ENCODE data around the gene APBB2. TPM values are rescaled to one million over a fixed set of nuclear protein-coding genes. Genes with fewer than 3 reads are reported as not detected.

APBB2 gene
- total RNA-seq, 4 donors from 2014 or later = 32.4 to 133 (median 92.1) TPM

GRCh38 chr4:41221850-41222645 lies 7.7 kb upstream of the APBB2 start:
- H3K9me3 ChIP-seq = no peaks in the 10 kb centered on the region
- no peaks in the 10 kb centered on the region for H3K36me3 ChIP-seq
- peaks cover 0 to 4% of the 10 kb centered on the region in 2 donors for H3K27me3 ChIP-seq
- no peak for DNase-seq
- intact Hi-C loops (cut with DNase I; ENCODE audit: low total_unique reads) = no loop called here
- H3K4me3 ChIP-seq = no peak overlapping the region
- H3K4me1 ChIP-seq = no peaks in the 10 kb centered on the region
- H3K27ac ChIP-seq = no peak overlapping the region
- TF ChIP-seq CTCF (IDR thresholded peaks at IDR 0.05) (no peak), POLR2A (IDR thresholded peaks at IDR 0.05) (no peak)

- no peak overlapping the region for H3K27ac ChIP-seq
- no peaks in the 10 kb centered on the region for H3K9me3 ChIP-seq
- H3K4me1 ChIP-seq = no peaks in the 10 kb centered on the region
- DNase-seq = no peak
- H3K27me3 ChIP-seq = peaks cover 0 to 4% of the 10 kb centered on the region in 2 donors
- H3K36me3 ChIP-seq = no peaks in the 10 kb centered on the region
- no peak overlapping the region for H3K4me3 ChIP-seq
- TF ChIP-seq POLR2A (IDR thresholded peaks at IDR 0.05) (no peak), CTCF (IDR thresholded peaks at IDR 0.05) (no peak)
- intact Hi-C loops (cut with DNase I; ENCODE audit: low total_unique reads) = no loop called here
These were observed 5.1 kb upstream of the APBB2 start for GRCh38 chr4:41219421-41219950.

GRCh38 chr4:41218703-41219102 lies 4.4 kb upstream of the APBB2 start:
- H3K27ac ChIP-seq = no peak overlapping the region
- H3K27me3 ChIP-seq = peaks cover 0 to 4% of the 10 kb centered on the region in 2 donors
- DNase-seq = no peak
- H3K9me3 ChIP-seq = no peaks in the 10 kb centered on the region
- H3K4me3 ChIP-seq = no peak overlapping the region
- intact Hi-C loops (cut with DNase I; ENCODE audit: low total_unique reads) = no loop called here
- no peaks in the 10 kb centered on the region for H3K4me1 ChIP-seq
- no peaks in the 10 kb centered on the region for H3K36me3 ChIP-seq
- TF ChIP-seq CTCF (IDR thresholded peaks at IDR 0.05) (no peak), POLR2A (IDR thresholded peaks at IDR 0.05) (no peak)

- H3K36me3 ChIP-seq = no peaks in the 10 kb centered on the region
- DNase-seq = no peak
- peak overlapping the region; percentile 82 to 87 for H3K27ac ChIP-seq
- no peaks in the 10 kb centered on the region for H3K4me1 ChIP-seq
- no peaks in the 10 kb centered on the region for H3K27me3 ChIP-seq
- intact Hi-C loops (cut with DNase I; ENCODE audit: low total_unique reads) = no loop called here
- no peak overlapping the region for H3K4me3 ChIP-seq
- no peaks in the 10 kb centered on the region for H3K9me3 ChIP-seq
- no peak for TF ChIP-seq POLR2A (IDR thresholded peaks at IDR 0.05)
- no peak for TF ChIP-seq CTCF (IDR thresholded peaks at IDR 0.05)
These were observed 3.0 kb upstream of the APBB2 start for GRCh38 chr4:41217374-41217773.

- Histone ChIP-seq H3K4me1 (no peaks in the 10 kb centered on the region), H3K36me3 (no peaks in the 10 kb centered on the region), H3K4me3 (peak overlapping the region; percentile 50 to 55), H3K27ac (peak overlapping the region; percentile 82 to 87), H3K9me3 (no peaks in the 10 kb centered on the region), H3K27me3 (no peaks in the 10 kb centered on the region)
- TF ChIP-seq CTCF (IDR thresholded peaks at IDR 0.05) = no peak
- TF ChIP-seq POLR2A (IDR thresholded peaks at IDR 0.05) = no peak
- intact Hi-C loops (cut with DNase I; ENCODE audit: low total_unique reads) = no loop called here
- DNase-seq = no peak
These were observed 2.6 kb upstream of the APBB2 start for GRCh38 chr4:41217020-41217333.
